Naive thymus-derived CD4-positive, alpha-beta T cell (primary cell): Measurements from ENCODE around the gene BICD1. TPM values are rescaled to one million over a fixed set of nuclear protein-coding genes. Genes with fewer than 3 reads are reported as not detected.
"Not testable (repeated sequence)": the region's sequence is repeated elsewhere in the genome, so short reads cannot be mapped to it uniquely, and the experiment has no call there.

Source experiments
- ATAC-seq: fragments of 150-1000 bp; cut with Tn5 transposase; 2 replicates; pipeline ENCODE4 v1.10.0; 2021; ENCODE audit warnings: mild to moderate bottlenecking, moderate library complexity
- CTCF ChIA-PET: fragments of 350-600 bp; sonication (Branson Sonifier 250); formaldehyde crosslinking; loops from one replicate; lab custom pipeline; 2021; ENCODE audit warnings: antibody characterized with exemption; lab: Charles Lee
- POLR2A ChIA-PET: fragments of 350-600 bp; sonication (Branson Sonifier 250); formaldehyde crosslinking; loops from one replicate; lab custom pipeline; 2021; ENCODE audit warnings: antibody characterized with exemption, inconsistent platforms; lab: Charles Lee
- DNase-seq, 9 donors: peaks; one replicate each; pipeline versions ENCODE4 v3.0.0 to v3.0.0-alpha.2; 2020 to 2022; ENCODE audit warnings: mixed read lengths in 1 of 9
- H3K27ac ChIP-seq: one replicate; pipeline ENCODE4 v1.7.0; 2013; ENCODE audit warnings: mild to moderate bottlenecking, low read depth, low read length, moderate library complexity
- H3K27me3 ChIP-seq, 2 donors: one replicate each; pipeline ENCODE4 v1.7.0; 2013; ENCODE audit warnings: low read length in 2 of 2, mild to moderate bottlenecking in 2 of 2, moderate library complexity in 2 of 2; ENCODE audit not compliant: control insufficient read depth in 2 of 2, insufficient read depth in 2 of 2
- H3K36me3 ChIP-seq, 3 experiments: 1 replicate in 2 of 3; 2 replicates in 1 of 3; pipeline ENCODE4 v1.7.0; 2013; ENCODE audit warnings: low read length in 3 of 3, mild to moderate bottlenecking in 3 of 3, moderate library complexity in 1 of 3; ENCODE audit not compliant: insufficient read depth in 3 of 3, control insufficient read depth in 2 of 3
- H3K4me1 ChIP-seq, 2 donors: one replicate each; pipeline ENCODE4 v1.7.0; 2013; ENCODE audit warnings: low read length in 2 of 2, mild to moderate bottlenecking in 2 of 2, moderate library complexity in 1 of 2; ENCODE audit not compliant: control insufficient read depth in 2 of 2, insufficient read depth in 2 of 2
- H3K4me3 ChIP-seq: 2 replicates; pipeline ENCODE4 v1.7.0; 2013; ENCODE audit warnings: mild to moderate bottlenecking, low read length
- H3K9me3 ChIP-seq, 3 experiments: 1 replicate in 2 of 3; 2 replicates in 1 of 3; pipeline ENCODE4 v1.7.0; 2013; ENCODE audit warnings: low read length in 3 of 3; ENCODE audit not compliant: control insufficient read depth in 2 of 3
- H3K27ac Mint-ChIP-seq, 9 donors: one replicate each; pipeline ENCODE4 v1.8.0; 2020 to 2022; ENCODE audit warnings: mixed read lengths in 9 of 9, mild to moderate bottlenecking in 8 of 9, moderate library complexity in 5 of 9, inconsistent platforms in 2 of 9
- H3K27me3 Mint-ChIP-seq, 5 donors: one replicate each; pipeline ENCODE4 v1.8.0; 2021 to 2022; ENCODE audit warnings: mixed read lengths in 5 of 5, mild to moderate bottlenecking in 1 of 5
- H3K36me3 Mint-ChIP-seq, 5 donors: one replicate each; pipeline ENCODE4 v1.8.0; 2020 to 2022; ENCODE audit warnings: mixed read lengths in 5 of 5, mild to moderate bottlenecking in 3 of 5, inconsistent platforms in 1 of 5
- H3K4me1 Mint-ChIP-seq, 7 donors: one replicate each; pipeline ENCODE4 v1.8.0; 2020 to 2022; ENCODE audit warnings: mixed read lengths in 7 of 7, mild to moderate bottlenecking in 3 of 7, inconsistent platforms in 1 of 7
- H3K4me3 Mint-ChIP-seq, 10 donors: one replicate each; pipeline ENCODE4 v1.8.0; 2020 to 2022; ENCODE audit warnings: mild to moderate bottlenecking in 10 of 10, mixed read lengths in 10 of 10, moderate library complexity in 6 of 10, inconsistent platforms in 2 of 10
- H3K9me3 Mint-ChIP-seq, 11 donors: one replicate each; pipeline ENCODE4 v1.8.0; 2020 to 2022; ENCODE audit warnings: mixed read lengths in 11 of 11, mild to moderate bottlenecking in 4 of 11, inconsistent platforms in 1 of 11, moderate library complexity in 1 of 11
- intact Hi-C, 2 donors: fragments of 100-400 bp; cut with micrococcal nuclease; formaldehyde crosslinking; loops; one replicate each; pipeline ENCODE4 v1.15.1; 2023
- polyA plus RNA-seq, 2 donors: library from polyadenylated mRNA; unstranded; fragments of 300-500 nt; fragmentation: Illumina TruSeq; gene quantifications; one replicate each; pipeline ENCODE4 v1.2.3, GENCODE V29; 2021
- total RNA-seq, 6 experiments: library from RNA in 5 of 6; stranded (reverse) in 5 of 6; gene quantifications; 1 replicate in 5 of 6; 2 replicates in 1 of 6; pipeline ENCODE4 v1.2.3 and lab custom pipeline; 2021 to 2026

Gene BICD1
- total and polyA plus RNA-seq, 7 experiments from 2014 or later: 6.3 to 25.1 (median 17.4) TPM

DNA sequence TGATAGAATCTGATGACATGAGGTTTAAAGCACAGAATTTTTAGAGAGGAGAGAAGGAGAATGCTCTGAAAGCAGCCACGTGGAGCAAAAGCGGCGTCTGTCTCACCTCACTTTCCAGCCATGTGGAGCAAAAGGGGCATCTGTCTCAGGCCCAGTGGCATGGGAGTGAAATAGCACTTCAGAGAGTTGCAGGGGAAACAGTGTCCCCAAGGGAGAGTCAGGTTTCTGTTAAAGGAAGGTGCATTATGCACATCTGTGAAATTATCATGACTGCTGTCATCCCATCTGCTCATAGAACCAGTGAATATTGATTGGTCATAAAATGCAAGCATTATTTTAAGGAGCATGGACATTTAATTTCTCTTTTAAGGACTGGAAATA lies 124.0 kb downstream of the BICD1 start:
- intact Hi-C loops: no loop called here
- no peaks in the 10 kb centered on the region for H3K4me1 ChIP-seq
- Mint-ChIP-seq H3K27me3 (no peaks in the 10 kb centered on the region), H3K4me1 (peaks cover 0 to 2% (median 0%) of the 10 kb centered on the region in 7 donors), H3K9me3 (no peaks in the 10 kb centered on the region), H3K27ac (no peak overlapping the region), H3K36me3 (peaks cover 0 to 9% (median 4%) of the 10 kb centered on the region in 5 donors), H3K4me3 (no peak overlapping the region)
- ATAC-seq: no peak
- DNase-seq: no peak
- no peak overlapping the region for H3K4me3 ChIP-seq
- H3K27ac ChIP-seq: no peak overlapping the region
- no peaks in the 10 kb centered on the region for H3K9me3 ChIP-seq
- POLR2A ChIA-PET: no interaction called here
- peaks cover 0 to 4% (median 0%) of the 10 kb centered on the region in 3 experiments for H3K36me3 ChIP-seq
- H3K27me3 ChIP-seq: no peaks in the 10 kb centered on the region
- CTCF ChIA-PET: interaction anchor here (0.6 kb wide), 1 partner anchor 103 kb away, joined by 4 read pairs; no protein-coding TSS in a partner anchor

DNA sequence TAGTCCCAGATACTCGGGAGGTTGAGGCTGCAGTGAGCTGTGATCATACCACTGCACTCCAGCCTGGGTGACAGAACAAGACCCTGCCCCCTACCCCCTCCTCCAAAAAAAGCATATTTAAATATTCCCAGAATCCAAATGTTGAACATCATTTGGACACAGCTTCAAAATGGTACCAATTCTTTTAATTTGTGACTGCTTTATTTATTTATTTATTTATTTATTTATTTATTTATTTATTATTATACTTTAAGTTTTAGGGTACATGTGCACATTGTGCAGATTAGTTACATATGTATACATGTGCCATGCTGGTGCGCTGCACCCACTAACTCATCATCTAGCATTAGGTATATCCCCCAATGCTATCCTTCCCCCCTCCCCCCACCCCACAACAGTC lies 124.7 kb downstream of the BICD1 start:
- ATAC-seq, H3K4me1 Mint-ChIP-seq, H3K4me3 ChIP-seq, CTCF ChIA-PET, H3K27ac ChIP-seq, DNase-seq, H3K27me3 Mint-ChIP-seq, H3K4me3 Mint-ChIP-seq, H3K36me3 ChIP-seq, POLR2A ChIA-PET, H3K27me3 ChIP-seq, H3K36me3 Mint-ChIP-seq, H3K9me3 ChIP-seq, H3K27ac Mint-ChIP-seq, H3K4me1 ChIP-seq, intact Hi-C loops, H3K9me3 Mint-ChIP-seq: not testable (repeated sequence)

DNA sequence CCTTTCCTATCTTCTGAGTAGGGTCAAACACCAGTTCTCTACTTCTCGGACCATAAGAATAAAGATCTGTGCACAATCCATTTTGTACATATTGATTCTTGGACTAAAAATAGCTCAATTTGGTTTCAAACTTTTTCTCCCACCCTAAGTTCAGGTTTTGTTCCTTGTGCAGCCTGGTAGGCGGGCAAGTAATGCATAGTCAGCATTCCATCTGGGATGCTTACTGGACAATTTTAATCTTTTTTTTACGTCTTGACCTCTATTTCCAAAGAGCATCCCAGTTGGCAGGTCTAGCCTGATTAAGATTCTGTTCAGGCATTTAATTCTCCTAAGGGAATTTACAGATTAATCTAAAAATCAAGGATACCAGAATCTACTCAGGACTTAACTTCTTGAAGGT lies 126.9 kb downstream of the BICD1 start:
- no peak overlapping the region for H3K4me3 ChIP-seq
- DNase-seq (no peak), ATAC-seq (no peak)
- no peaks in the 10 kb centered on the region for H3K27me3 ChIP-seq
- no peaks in the 10 kb centered on the region for H3K4me1 ChIP-seq
- no peak overlapping the region for H3K27ac ChIP-seq
- CTCF ChIA-PET: no interaction called here
- Mint-ChIP-seq H3K4me1 (peaks cover 0 to 3% (median 0%) of the 10 kb centered on the region in 7 donors), H3K27me3 (no peaks in the 10 kb centered on the region), H3K9me3 (peaks cover 0 to 16% (median 6%) of the 10 kb centered on the region in 11 donors), H3K4me3 (no peak overlapping the region), H3K36me3 (peaks cover 0 to 24% (median 21%) of the 10 kb centered on the region in 5 donors), H3K27ac (no peak overlapping the region)
- no peaks in the 10 kb centered on the region for H3K9me3 ChIP-seq
- intact Hi-C loops: no loop called here
- no peaks in the 10 kb centered on the region for H3K36me3 ChIP-seq
- POLR2A ChIA-PET: interaction anchor here (1.0 kb wide), 1 partner anchor 273 kb away, joined by 3 read pairs; no protein-coding TSS in a partner anchor

DNA sequence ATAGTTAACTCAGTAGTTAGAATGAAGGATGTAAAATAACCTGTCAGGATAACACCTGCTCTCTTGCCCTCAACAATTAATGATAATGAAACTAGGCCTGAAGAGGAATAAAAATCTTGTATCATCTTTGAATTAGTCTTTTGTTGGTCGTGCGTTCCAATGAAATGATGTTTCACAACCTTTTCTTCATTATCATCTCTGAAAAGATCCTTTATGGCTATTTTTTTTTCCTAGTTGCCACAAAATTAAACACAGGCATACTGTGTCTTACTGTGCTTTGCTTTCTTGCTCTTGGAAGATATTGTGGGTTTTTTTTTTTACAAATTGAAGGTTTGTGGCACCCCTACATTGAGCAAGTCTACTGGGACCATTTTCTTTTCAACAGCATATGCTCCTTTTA lies 128.6 kb downstream of the BICD1 start:
- CTCF ChIA-PET: no interaction called here

DNA sequence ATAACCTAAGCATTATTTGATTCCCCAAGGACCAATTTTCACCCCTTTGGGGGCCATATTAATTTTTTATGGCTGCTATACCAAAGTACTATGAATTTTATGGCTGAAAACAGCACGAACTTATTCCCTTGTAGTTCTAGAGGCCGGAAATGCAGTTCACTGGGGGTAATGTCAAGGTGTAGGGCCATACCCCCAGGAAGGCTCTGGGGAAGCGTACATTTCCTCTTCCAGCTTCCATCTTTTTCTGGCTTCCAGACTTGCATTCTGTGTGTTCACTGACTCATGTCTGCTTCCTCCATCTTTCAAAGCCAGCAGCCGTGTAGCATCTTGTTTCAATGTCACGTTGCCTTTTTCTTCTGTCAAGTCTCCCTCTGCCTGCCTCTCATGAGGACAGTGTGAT lies 133.5 kb downstream of the BICD1 start:
- H3K27ac ChIP-seq: no peak overlapping the region
- CTCF ChIA-PET: interaction anchor here (1.0 kb wide), 1 partner anchor 66 kb away, joined by 4 read pairs; no protein-coding TSS in a partner anchor
- H3K27me3 Mint-ChIP-seq: no peaks in the 10 kb centered on the region
- intact Hi-C loops: no loop called here
- no peaks in the 10 kb centered on the region for H3K36me3 ChIP-seq
- H3K27me3 ChIP-seq: no peaks in the 10 kb centered on the region
- H3K4me3 Mint-ChIP-seq: no peak overlapping the region
- POLR2A ChIA-PET: no interaction called here
- DNase-seq: no peak
- H3K4me1 Mint-ChIP-seq: peaks cover 0 to 4% (median 0%) of the 10 kb centered on the region in 7 donors
- peaks cover 0 to 16% (median 6%) of the 10 kb centered on the region in 11 donors for H3K9me3 Mint-ChIP-seq
- peak overlapping the region in 1 of 9 donors; percentile 51 for H3K27ac Mint-ChIP-seq
- no peak overlapping the region for H3K4me3 ChIP-seq
- H3K36me3 Mint-ChIP-seq: peaks cover 0 to 32% (median 24%) of the 10 kb centered on the region in 5 donors
- no peaks in the 10 kb centered on the region for H3K4me1 ChIP-seq
- H3K9me3 ChIP-seq: no peaks in the 10 kb centered on the region
- ATAC-seq: no peak

More for the DNA sequence above, 128.6 kb downstream of the BICD1 start:
- Histone ChIP-seq H3K27ac (no peak overlapping the region), H3K4me3 (no peak overlapping the region), H3K4me1 (no peaks in the 10 kb centered on the region), H3K9me3 (no peaks in the 10 kb centered on the region), H3K27me3 (no peaks in the 10 kb centered on the region), H3K36me3 (no peaks in the 10 kb centered on the region)
- Mint-ChIP-seq H3K4me1 (peaks cover 0 to 3% (median 0%) of the 10 kb centered on the region in 7 donors), H3K4me3 (no peak overlapping the region), H3K36me3 (peaks cover 0 to 24% (median 21%) of the 10 kb centered on the region in 5 donors), H3K27me3 (no peaks in the 10 kb centered on the region), H3K9me3 (peaks cover 0 to 16% (median 6%) of the 10 kb centered on the region in 11 donors), H3K27ac (peak overlapping the region in 1 of 9 donors; percentile 49)
- ATAC-seq (no peak), DNase-seq (no peak)
- POLR2A ChIA-PET: no interaction called here
- intact Hi-C loops: no loop called here

DNA sequence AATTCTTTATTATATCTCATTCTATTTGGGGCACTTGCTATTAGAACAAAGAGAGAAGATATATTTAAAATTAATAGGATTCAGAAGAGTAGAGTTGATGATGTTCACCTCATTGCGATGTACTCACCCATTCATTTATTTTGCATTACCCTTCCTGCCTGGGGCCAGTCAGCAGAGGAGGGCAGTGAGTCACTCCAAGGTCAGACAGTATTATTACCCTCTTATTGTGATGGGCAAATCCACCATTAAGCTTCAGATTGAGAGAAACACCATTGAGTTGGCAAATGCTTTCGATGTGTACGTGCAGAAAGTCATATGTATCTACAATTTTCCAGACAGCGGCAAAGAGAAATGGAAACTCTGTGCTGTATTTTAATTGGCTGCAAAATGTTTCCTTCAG lies 134.2 kb downstream of the BICD1 start:
- no peak for DNase-seq
- Histone ChIP-seq H3K27ac (no peak overlapping the region), H3K27me3 (no peaks in the 10 kb centered on the region), H3K36me3 (no peaks in the 10 kb centered on the region), H3K4me1 (no peaks in the 10 kb centered on the region), H3K9me3 (no peaks in the 10 kb centered on the region), H3K4me3 (no peak overlapping the region)
- Mint-ChIP-seq H3K4me3 (no peak overlapping the region), H3K27ac (no peak overlapping the region), H3K4me1 (peaks cover 0 to 4% (median 0%) of the 10 kb centered on the region in 7 donors), H3K27me3 (no peaks in the 10 kb centered on the region), H3K9me3 (peaks cover 0 to 16% (median 6%) of the 10 kb centered on the region in 11 donors), H3K36me3 (peaks cover 0 to 31% (median 24%) of the 10 kb centered on the region in 5 donors)
- intact Hi-C loops: no loop called here
- ChIA-PET POLR2A (no interaction called here), CTCF (interaction anchor here (1.0 kb wide), 1 partner anchor 66 kb away, joined by 4 read pairs; no protein-coding TSS in a partner anchor)
- ATAC-seq: no peak

DNA sequence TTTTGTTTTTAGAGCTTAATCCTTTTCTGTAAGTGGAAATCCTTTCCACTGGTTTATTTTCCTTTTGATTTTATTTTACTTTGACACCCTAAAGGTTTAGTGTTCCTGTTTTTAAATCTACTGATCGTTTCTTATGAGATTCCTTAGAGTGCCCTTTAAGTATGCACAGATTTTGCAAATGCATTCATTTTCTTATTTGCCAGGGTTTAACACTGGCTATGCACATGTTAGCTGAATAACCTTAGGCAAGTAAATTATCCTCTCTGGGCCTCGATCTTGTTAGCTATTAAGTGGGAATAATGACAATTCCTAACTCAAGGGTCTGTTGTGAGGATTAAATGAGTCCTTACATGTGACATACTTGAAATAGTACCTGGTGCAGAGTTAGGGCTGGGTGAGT lies 136.0 kb downstream of the BICD1 start:
- CTCF ChIA-PET: no interaction called here
- Mint-ChIP-seq H3K36me3 (peaks cover 0 to 22% (median 15%) of the 10 kb centered on the region in 5 donors), H3K27ac (no peak overlapping the region), H3K4me3 (no peak overlapping the region), H3K4me1 (peaks cover 0 to 1% (median 0%) of the 10 kb centered on the region in 7 donors), H3K9me3 (peaks cover 0 to 9% (median 2%) of the 10 kb centered on the region in 11 donors), H3K27me3 (no peaks in the 10 kb centered on the region)
- no peak for ATAC-seq
- H3K4me3 ChIP-seq: no peak overlapping the region
- intact Hi-C loops: no loop called here
- H3K9me3 ChIP-seq: no peaks in the 10 kb centered on the region
- POLR2A ChIA-PET: no interaction called here
- no peak overlapping the region for H3K27ac ChIP-seq
- no peaks in the 10 kb centered on the region for H3K36me3 ChIP-seq
- no peaks in the 10 kb centered on the region for H3K27me3 ChIP-seq
- H3K4me1 ChIP-seq: no peaks in the 10 kb centered on the region
- no peak for DNase-seq
